K562 (cell line): ENCODE results near the gene SLC6A9. TPM values are rescaled to one million over a fixed set of nuclear protein-coding genes. Genes with fewer than 3 reads are reported as not detected.
A peak's percentile ranks its signal among the peaks of the same experiment; 100 is the strongest.

Experiments
- EWSR1 ChIP-seq: fragments of 450-650 bp; IDR thresholded peaks from 2 replicates; pipeline ENCODE4 v1.6.1; 2018; ENCODE audit warnings: borderline replicate concordance, mild to moderate bottlenecking, low read depth, moderate library complexity; ENCODE audit not compliant: partially characterized antibody
- FIP1L1 ChIP-seq: fragments of 200-400 bp; formaldehyde crosslinking; IDR thresholded peaks from 2 replicates; pipeline ENCODE4 v1.6.1; 2018; ENCODE audit warnings: mild to moderate bottlenecking, low read depth, low read length; ENCODE audit not compliant: poor library complexity, severe bottlenecking
- FOXK2 ChIP-seq, 2 experiments: fragments of 450-650 bp; IDR thresholded peaks in 1 of 2; conservative IDR thresholded peaks in 1 of 2; 2 replicates each; pipeline ENCODE4 v1.6.1; 2016; ENCODE audit warnings: low read depth in 2 of 2, mild to moderate bottlenecking in 1 of 2
- HCFC1 ChIP-seq: IDR thresholded peaks from 2 replicates; pipeline ENCODE4 v1.6.1; 2012; ENCODE audit warnings: low read depth, low read length, improper control_type of control experiment
- HMGN3 ChIP-seq: IDR thresholded peaks from 2 replicates; pipeline ENCODE4 v1.6.1; 2011; ENCODE audit warnings: borderline replicate concordance, low read depth, mild to moderate bottlenecking, mixed read lengths, low read length; ENCODE audit not compliant: insufficient read length; ENCODE audit errors: extremely low read depth
- HSF4 ChIP-seq: fragments of 250-450 bp; sonication (Bioruptor Pico); IDR thresholded peaks from 2 replicates; pipeline ENCODE4 v2.1.2; 2022; ENCODE audit warnings: mild to moderate bottlenecking, moderate library complexity, borderline replicate concordance
- RNF2 ChIP-seq: sonication (generic); IDR thresholded peaks from 2 replicates; pipeline ENCODE4 v1.6.1; 2016
- ZBTB34 ChIP-seq: fragments of 250-450 bp; sonication (Bioruptor Pico); IDR thresholded peaks from 2 replicates; pipeline ENCODE4 v1.8.0; 2021; ENCODE audit warnings: mild to moderate bottlenecking, moderate library complexity
- ZNF134 ChIP-seq: fragments of 250-450 bp; sonication (Bioruptor Pico); conservative IDR thresholded peaks from 2 replicates; pipeline ENCODE4 v1.4.0; 2020
- ZNF239 ChIP-seq: fragments of 250-450 bp; sonication (Bioruptor Pico); IDR thresholded peaks from 2 replicates; pipeline ENCODE4 v1.4.0; 2020; ENCODE audit warnings: mild to moderate bottlenecking
- ZNF3 ChIP-seq: fragments of 250-450 bp; sonication (Bioruptor Pico); IDR thresholded peaks from 2 replicates; pipeline ENCODE4 v1.5.0; 2021; ENCODE audit warnings: mild to moderate bottlenecking, moderate library complexity
- ZNF830 ChIP-seq: fragments of 250-450 bp; sonication (Bioruptor Pico); IDR thresholded peaks from 2 replicates; pipeline ENCODE4 v1.5.0; 2021; ENCODE audit warnings: mild to moderate bottlenecking
- polyA plus RNA-seq, 8 experiments: library from polyadenylated mRNA; depleted of rRNA in 4 of 8; stranded (reverse) in 5 of 8; unstranded in 3 of 8; fragments of >200 nt; fragmentation: Nextera tagmentation in 2 of 8; fragmentation: Illumina TruSeq in 1 of 8; extraction: Ambion mirVana in 2 of 8; extraction: Trizol in 1 of 8; gene quantifications; 2 replicates each; pipeline versions ENCODE4 v1.2.1 to v1.2.3, GENCODE V29; 2011 to 2014; ENCODE audit warnings: inconsistent platforms in 1 of 8, missing spikeins in 1 of 8
- total RNA-seq, 7 experiments: library from RNA; depleted of rRNA in 6 of 7; stranded (reverse); fragments of >200 nt in 6 of 7; fragmentation: Illumina TruSeq in 2 of 7; extraction: Trizol in 2 of 7; gene quantifications; 2 replicates each; pipeline versions ENCODE4 v1.2.1 to v1.2.3, GENCODE V29; 2011 to 2021; ENCODE audit warnings: low replicate concordance in 1 of 7
- TF ChIP-seq, protein P1 (sequence below): sonication (generic); formaldehyde crosslinking; IDR thresholded peaks from 2 replicates; pipeline ENCODE4 v1.8.1; 2023; ENCODE audit warnings: mild to moderate bottlenecking, missing genetic modification reagents
- TF ChIP-seq, protein P2 (sequence below): fragments of 450-650 bp; IDR thresholded peaks from 2 replicates; pipeline ENCODE4 v1.6.1; 2016; ENCODE audit warnings: borderline replicate concordance
- TF ChIP-seq, protein P3 (sequence below): sonication (generic); formaldehyde crosslinking; IDR thresholded peaks from 2 replicates; pipeline ENCODE4 v1.8.1; 2023; ENCODE audit warnings: mild to moderate bottlenecking, missing genetic modification reagents
- TF ChIP-seq, protein P4 (sequence below): sonication (generic); formaldehyde crosslinking; IDR thresholded peaks from 2 replicates; pipeline ENCODE4 v1.8.0; 2023; ENCODE audit warnings: mild to moderate bottlenecking, missing genetic modification reagents

Gene SLC6A9
- total and polyA plus RNA-seq, 9 of the 15 experiments (the other 6 are each of a cell fraction or from before 2014, with no cell fraction given), result 0.17 to 18.7 (median 2.9) TPM

GRCh38 chr1:43975249-43975961, 55.9 kb downstream of the SLC6A9 start (continued):
- TF ChIP-seq, protein P1, sequence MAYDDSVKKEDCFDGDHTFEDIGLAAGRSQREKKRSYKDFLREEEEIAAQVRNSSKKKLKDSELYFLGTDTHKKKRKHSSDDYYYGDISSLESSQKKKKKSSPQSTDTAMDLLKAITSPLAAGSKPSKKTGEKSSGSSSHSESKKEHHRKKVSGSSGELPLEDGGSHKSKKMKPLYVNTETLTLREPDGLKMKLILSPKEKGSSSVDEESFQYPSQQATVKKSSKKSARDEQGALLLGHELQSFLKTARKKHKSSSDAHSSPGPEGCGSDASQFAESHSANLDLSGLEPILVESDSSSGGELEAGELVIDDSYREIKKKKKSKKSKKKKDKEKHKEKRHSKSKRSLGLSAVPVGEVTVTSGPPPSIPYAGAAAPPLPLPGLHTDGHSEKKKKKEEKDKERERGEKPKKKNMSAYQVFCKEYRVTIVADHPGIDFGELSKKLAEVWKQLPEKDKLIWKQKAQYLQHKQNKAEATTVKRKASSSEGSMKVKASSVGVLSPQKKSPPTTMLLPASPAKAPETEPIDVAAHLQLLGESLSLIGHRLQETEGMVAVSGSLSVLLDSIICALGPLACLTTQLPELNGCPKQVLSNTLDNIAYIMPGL (CRISPR knock-in tag), result 0 out of 2 replicates have a peak, but pooled peaks have one; percentile 32
- TF ChIP-seq HMGN3 (peak; percentile 5), ZBTB34 (no peak), FIP1L1 (peak; percentile 91), FOXK2 (conservative IDR thresholded peaks at IDR 0.05 in 1 of 2, IDR thresholded peaks at IDR 0.05 in 1 of 2; ENCODE audit: low read depth in 2 of 2) (peak; percentile 69 to 88; a peak in 3 of 4 replicates), HCFC1 (no peak; the same call in 1 of the 2 replicates), HSF4 (no peak), ZNF3 (no peak), ZNF830 (CRISPR knock-in tag) (no peak), RNF2 (no peak), EWSR1 (no peak), ZNF134 (no peak), ZNF239 (no peak)
- TF ChIP-seq, protein P2, sequence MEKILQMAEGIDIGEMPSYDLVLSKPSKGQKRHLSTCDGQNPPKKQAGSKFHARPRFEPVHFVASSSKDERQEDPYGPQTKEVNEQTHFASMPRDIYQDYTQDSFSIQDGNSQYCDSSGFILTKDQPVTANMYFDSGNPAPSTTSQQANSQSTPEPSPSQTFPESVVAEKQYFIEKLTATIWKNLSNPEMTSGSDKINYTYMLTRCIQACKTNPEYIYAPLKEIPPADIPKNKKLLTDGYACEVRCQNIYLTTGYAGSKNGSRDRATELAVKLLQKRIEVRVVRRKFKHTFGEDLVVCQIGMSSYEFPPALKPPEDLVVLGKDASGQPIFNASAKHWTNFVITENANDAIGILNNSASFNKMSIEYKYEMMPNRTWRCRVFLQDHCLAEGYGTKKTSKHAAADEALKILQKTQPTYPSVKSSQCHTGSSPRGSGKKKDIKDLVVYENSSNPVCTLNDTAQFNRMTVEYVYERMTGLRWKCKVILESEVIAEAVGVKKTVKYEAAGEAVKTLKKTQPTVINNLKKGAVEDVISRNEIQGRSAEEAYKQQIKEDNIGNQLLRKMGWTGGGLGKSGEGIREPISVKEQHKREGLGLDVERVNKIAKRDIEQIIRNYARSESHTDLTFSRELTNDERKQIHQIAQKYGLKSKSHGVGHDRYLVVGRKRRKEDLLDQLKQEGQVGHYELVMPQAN, result no peak; the same call in 1 of the 2 replicates
- TF ChIP-seq, protein P3, sequence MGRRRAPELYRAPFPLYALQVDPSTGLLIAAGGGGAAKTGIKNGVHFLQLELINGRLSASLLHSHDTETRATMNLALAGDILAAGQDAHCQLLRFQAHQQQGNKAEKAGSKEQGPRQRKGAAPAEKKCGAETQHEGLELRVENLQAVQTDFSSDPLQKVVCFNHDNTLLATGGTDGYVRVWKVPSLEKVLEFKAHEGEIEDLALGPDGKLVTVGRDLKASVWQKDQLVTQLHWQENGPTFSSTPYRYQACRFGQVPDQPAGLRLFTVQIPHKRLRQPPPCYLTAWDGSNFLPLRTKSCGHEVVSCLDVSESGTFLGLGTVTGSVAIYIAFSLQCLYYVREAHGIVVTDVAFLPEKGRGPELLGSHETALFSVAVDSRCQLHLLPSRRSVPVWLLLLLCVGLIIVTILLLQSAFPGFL (CRISPR knock-in tag), result no peak
- TF ChIP-seq, protein P4, sequence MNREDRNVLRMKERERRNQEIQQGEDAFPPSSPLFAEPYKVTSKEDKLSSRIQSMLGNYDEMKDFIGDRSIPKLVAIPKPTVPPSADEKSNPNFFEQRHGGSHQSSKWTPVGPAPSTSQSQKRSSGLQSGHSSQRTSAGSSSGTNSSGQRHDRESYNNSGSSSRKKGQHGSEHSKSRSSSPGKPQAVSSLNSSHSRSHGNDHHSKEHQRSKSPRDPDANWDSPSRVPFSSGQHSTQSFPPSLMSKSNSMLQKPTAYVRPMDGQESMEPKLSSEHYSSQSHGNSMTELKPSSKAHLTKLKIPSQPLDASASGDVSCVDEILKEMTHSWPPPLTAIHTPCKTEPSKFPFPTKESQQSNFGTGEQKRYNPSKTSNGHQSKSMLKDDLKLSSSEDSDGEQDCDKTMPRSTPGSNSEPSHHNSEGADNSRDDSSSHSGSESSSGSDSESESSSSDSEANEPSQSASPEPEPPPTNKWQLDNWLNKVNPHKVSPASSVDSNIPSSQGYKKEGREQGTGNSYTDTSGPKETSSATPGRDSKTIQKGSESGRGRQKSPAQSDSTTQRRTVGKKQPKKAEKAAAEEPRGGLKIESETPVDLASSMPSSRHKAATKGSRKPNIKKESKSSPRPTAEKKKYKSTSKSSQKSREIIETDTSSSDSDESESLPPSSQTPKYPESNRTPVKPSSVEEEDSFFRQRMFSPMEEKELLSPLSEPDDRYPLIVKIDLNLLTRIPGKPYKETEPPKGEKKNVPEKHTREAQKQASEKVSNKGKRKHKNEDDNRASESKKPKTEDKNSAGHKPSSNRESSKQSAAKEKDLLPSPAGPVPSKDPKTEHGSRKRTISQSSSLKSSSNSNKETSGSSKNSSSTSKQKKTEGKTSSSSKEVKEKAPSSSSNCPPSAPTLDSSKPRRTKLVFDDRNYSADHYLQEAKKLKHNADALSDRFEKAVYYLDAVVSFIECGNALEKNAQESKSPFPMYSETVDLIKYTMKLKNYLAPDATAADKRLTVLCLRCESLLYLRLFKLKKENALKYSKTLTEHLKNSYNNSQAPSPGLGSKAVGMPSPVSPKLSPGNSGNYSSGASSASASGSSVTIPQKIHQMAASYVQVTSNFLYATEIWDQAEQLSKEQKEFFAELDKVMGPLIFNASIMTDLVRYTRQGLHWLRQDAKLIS (CRISPR knock-in tag), result peak; percentile 6; the same call in 1 of the 2 replicates
